SIG-M5 treated with dmso at 0.1 percent for 504 hours (cell line): ENCODE data around the gene ELMO1.

ENCODE experiments used
- DNase-seq: peaks from one replicate; lab custom pipeline; 2025; ENCODE audit not compliant: unreplicated experiment; lab: John Stamatoyannopoulos, UW

ELMO1 gene

GRCh38 chr7:37109016-37109683 lies 339.5 kb downstream of the ELMO1 start:
- no peak for DNase-seq

- DNase-seq: no peak
Observed at GRCh38 chr7:37108615-37109014, 340.0 kb downstream of the ELMO1 start.

- no peak for DNase-seq
Observed at GRCh38 chr7:37107047-37107750, 341.5 kb downstream of the ELMO1 start.

- DNase-seq: no peak
Observed at GRCh38 chr7:37105762-37106161, 342.9 kb downstream of the ELMO1 start.

- DNase-seq: no peak
Observed at GRCh38 chr7:37104822-37105518, 343.7 kb downstream of the ELMO1 start.

GRCh38 chr7:37102518-37103137 lies 346.0 kb downstream of the ELMO1 start:
- no peak for DNase-seq

GRCh38 chr7:37100735-37101331 lies 347.8 kb downstream of the ELMO1 start:
- no peak for DNase-seq

GRCh38 chr7:37098762-37099161 lies 349.9 kb downstream of the ELMO1 start:
- no peak for DNase-seq

GRCh38 chr7:37097983-37098382 lies 350.7 kb downstream of the ELMO1 start:
- no peak for DNase-seq

- no peak for DNase-seq
Observed at GRCh38 chr7:37097276-37097675, 351.4 kb downstream of the ELMO1 start.

- no peak for DNase-seq
Observed at GRCh38 chr7:37096341-37096740, 352.3 kb downstream of the ELMO1 start.

GRCh38 chr7:37095122-37095521 lies 353.5 kb downstream of the ELMO1 start:
- DNase-seq: no peak

GRCh38 chr7:37093257-37093656 lies 355.4 kb downstream of the ELMO1 start:
- no peak for DNase-seq

GRCh38 chr7:37092548-37092947 lies 356.1 kb downstream of the ELMO1 start:
- peak; percentile 78 for DNase-seq

GRCh38 chr7:37089972-37090371 lies 358.7 kb downstream of the ELMO1 start:
- no peak for DNase-seq

GRCh38 chr7:37085600-37085999 lies 363.1 kb downstream of the ELMO1 start:
- no peak for DNase-seq

GRCh38 chr7:37084303-37084702 lies 364.4 kb downstream of the ELMO1 start:
- DNase-seq: no peak

- no peak for DNase-seq
Observed at GRCh38 chr7:37083311-37084096, 365.2 kb downstream of the ELMO1 start.

- DNase-seq: no peak
Observed at GRCh38 chr7:37081436-37081835, 367.2 kb downstream of the ELMO1 start.

GRCh38 chr7:37079420-37079819 lies 369.2 kb downstream of the ELMO1 start:
- no peak for DNase-seq

GRCh38 chr7:37076668-37077067 lies 372.0 kb downstream of the ELMO1 start:
- no peak for DNase-seq
